Fibroblast of mammary gland (primary cell): ENCODE data around the gene LUC7L.
A peak's percentile ranks its signal among the peaks of the same experiment; 100 is the strongest.
"Not testable (repeated sequence)": the region's sequence is repeated elsewhere in the genome, so short reads cannot be mapped to it uniquely, and the experiment has no call there.

Experiments
- DNase-seq: peaks from one replicate; pipeline ENCODE4 v3.0.0-alpha.2; 2010; ENCODE audit warnings: low read depth
- H3K4me3 ChIP-seq: 2 replicates; pipeline ENCODE4 v1.5.1; 2011; ENCODE audit warnings: low read depth, mild to moderate bottlenecking, low read length, moderate library complexity; ENCODE audit not compliant: control insufficient read depth
- TF ChIP-seq, protein P1 (sequence below): conservative IDR thresholded peaks from 2 replicates; pipeline ENCODE4 v1.5.1; 2011; ENCODE audit warnings: low read depth, low read length, inconsistent platforms; ENCODE audit not compliant: control insufficient read depth, insufficient read depth

Gene LUC7L

GRCh38 chr16:167122-167690 lies 62.0 kb downstream of the LUC7L start:
- TF ChIP-seq, protein P1, sequence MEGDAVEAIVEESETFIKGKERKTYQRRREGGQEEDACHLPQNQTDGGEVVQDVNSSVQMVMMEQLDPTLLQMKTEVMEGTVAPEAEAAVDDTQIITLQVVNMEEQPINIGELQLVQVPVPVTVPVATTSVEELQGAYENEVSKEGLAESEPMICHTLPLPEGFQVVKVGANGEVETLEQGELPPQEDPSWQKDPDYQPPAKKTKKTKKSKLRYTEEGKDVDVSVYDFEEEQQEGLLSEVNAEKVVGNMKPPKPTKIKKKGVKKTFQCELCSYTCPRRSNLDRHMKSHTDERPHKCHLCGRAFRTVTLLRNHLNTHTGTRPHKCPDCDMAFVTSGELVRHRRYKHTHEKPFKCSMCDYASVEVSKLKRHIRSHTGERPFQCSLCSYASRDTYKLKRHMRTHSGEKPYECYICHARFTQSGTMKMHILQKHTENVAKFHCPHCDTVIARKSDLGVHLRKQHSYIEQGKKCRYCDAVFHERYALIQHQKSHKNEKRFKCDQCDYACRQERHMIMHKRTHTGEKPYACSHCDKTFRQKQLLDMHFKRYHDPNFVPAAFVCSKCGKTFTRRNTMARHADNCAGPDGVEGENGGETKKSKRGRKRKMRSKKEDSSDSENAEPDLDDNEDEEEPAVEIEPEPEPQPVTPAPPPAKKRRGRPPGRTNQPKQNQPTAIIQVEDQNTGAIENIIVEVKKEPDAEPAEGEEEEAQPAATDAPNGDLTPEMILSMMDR, result no peak
- no peak for DNase-seq

GRCh38 chr16:166375-167121 lies 62.7 kb downstream of the LUC7L start:
- H3K4me3 ChIP-seq, result no peak overlapping the region
- TF ChIP-seq, protein P1, result no peak
- no peak for DNase-seq

More at GRCh38 chr16:167122-167690, 62.0 kb downstream of the LUC7L start:
- H3K4me3 ChIP-seq, result no peak overlapping the region

GRCh38 chr16:165539-166374 lies 63.5 kb downstream of the LUC7L start, which contains the start of gene HBM:
Gene HBM (plus strand): TSS chr16:165978. CDS start chr16:165998, 20 bp downstream.
- peak within 1 kb of the TSS; percentile 12 for H3K4me3 ChIP-seq
- DNase-seq, result no peak
- TF ChIP-seq, protein P1, result no peak

GRCh38 chr16:164827-165538 lies 64.3 kb downstream of the LUC7L start:
- H3K4me3 ChIP-seq, result peak overlapping the region; percentile 12
- no peak for DNase-seq
- TF ChIP-seq, protein P1, result no peak

- not testable (repeated sequence) for H3K4me3 ChIP-seq, DNase-seq
Measured at GRCh38 chr16:164134-164823, 65.0 kb downstream of the LUC7L start.

DNA sequence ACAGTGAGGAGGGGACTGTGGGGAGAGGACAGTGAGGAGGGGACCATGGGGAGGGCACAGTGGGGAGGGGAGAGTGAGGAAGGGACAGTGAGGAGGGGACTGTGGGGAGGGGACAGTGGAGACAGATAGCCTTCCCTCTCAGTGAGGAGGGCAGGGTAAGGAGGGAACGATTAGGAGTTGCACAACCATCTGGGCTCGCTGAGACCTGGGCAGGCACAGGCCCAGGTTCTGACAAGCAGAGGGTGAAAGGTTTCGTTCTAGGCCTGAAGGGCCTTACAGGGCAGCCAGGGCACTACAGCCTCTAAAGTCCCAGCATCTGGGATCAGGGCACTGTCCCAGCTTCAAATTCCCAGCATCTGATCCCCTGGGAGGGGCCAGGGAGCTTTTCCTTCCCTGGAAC lies 65.6 kb downstream of the LUC7L start:
- not testable (repeated sequence) for DNase-seq, H3K4me3 ChIP-seq

- not testable (repeated sequence) for DNase-seq, H3K4me3 ChIP-seq
Measured at GRCh38 chr16:163139-163538, 66.1 kb downstream of the LUC7L start.
